Measurements from ENCODE around the gene ZBTB5.

ZBTB5 gene

DNA sequence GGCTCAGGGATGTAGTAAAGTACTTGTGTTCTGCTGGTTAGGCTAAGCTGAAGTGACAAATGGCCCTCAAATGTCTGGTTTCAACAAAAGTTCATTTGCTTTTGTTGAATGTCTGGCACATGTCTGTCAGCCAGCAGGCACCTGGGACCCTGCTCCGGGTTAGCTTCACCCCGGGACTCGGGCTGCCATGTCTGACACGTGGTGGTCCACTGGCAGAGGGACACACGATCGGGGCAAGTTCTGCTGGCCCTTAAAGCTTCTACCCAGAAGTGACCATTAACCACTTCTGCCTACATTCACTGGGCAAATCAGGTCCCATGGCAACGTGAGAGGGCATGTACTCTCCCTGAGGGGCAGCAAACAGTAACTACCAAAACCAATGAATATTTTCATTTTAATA lies 44.3 kb upstream of the ZBTB5 start:
- no peak for DNase-seq
- TF ChIP-seq, protein P1, sequence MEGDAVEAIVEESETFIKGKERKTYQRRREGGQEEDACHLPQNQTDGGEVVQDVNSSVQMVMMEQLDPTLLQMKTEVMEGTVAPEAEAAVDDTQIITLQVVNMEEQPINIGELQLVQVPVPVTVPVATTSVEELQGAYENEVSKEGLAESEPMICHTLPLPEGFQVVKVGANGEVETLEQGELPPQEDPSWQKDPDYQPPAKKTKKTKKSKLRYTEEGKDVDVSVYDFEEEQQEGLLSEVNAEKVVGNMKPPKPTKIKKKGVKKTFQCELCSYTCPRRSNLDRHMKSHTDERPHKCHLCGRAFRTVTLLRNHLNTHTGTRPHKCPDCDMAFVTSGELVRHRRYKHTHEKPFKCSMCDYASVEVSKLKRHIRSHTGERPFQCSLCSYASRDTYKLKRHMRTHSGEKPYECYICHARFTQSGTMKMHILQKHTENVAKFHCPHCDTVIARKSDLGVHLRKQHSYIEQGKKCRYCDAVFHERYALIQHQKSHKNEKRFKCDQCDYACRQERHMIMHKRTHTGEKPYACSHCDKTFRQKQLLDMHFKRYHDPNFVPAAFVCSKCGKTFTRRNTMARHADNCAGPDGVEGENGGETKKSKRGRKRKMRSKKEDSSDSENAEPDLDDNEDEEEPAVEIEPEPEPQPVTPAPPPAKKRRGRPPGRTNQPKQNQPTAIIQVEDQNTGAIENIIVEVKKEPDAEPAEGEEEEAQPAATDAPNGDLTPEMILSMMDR (IDR thresholded peaks at IDR 0.05; ENCODE audit: low read depth, low read length) = no peak
- Histone ChIP-seq H3K4me3 (ENCODE audit: low read depth, low read length) (no peak overlapping the region), H3K4me1 (no peaks in the 10 kb centered on the region), H3K9me3 (no peaks in the 10 kb centered on the region), H3K36me3 (peaks cover 66% of the 10 kb centered on the region), H3K27me3 (no peaks in the 10 kb centered on the region)

DNA sequence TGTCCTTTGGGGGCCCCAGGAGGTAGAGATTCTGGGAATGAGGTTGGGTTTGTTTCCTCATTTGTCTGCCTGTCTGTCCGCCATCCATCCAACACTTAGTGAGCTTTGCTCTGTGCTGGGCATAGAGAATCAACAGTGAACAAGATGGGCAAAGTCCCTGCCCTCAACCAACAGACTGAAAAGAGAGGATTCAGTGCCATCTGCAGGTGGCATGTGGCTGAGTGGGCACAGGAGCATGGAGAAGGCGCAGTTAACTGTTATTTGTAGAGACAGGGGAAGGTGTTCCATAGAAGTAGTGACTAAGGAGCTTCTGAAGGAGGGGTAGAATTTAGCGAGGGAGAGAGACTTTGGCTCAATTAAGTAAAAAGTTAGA lies 43.6 kb upstream of the ZBTB5 start:
- H3K4me1 ChIP-seq = no peaks in the 10 kb centered on the region
- H3K4me3 ChIP-seq (ENCODE audit: low read depth, low read length) = no peak overlapping the region
- peaks cover 65% of the 10 kb centered on the region for H3K36me3 ChIP-seq
- no peaks in the 10 kb centered on the region for H3K9me3 ChIP-seq
- TF ChIP-seq, protein P1 (IDR thresholded peaks at IDR 0.05; ENCODE audit: low read depth, low read length) = no peak
- DNase-seq = no peak
- no peaks in the 10 kb centered on the region for H3K27me3 ChIP-seq

DNA sequence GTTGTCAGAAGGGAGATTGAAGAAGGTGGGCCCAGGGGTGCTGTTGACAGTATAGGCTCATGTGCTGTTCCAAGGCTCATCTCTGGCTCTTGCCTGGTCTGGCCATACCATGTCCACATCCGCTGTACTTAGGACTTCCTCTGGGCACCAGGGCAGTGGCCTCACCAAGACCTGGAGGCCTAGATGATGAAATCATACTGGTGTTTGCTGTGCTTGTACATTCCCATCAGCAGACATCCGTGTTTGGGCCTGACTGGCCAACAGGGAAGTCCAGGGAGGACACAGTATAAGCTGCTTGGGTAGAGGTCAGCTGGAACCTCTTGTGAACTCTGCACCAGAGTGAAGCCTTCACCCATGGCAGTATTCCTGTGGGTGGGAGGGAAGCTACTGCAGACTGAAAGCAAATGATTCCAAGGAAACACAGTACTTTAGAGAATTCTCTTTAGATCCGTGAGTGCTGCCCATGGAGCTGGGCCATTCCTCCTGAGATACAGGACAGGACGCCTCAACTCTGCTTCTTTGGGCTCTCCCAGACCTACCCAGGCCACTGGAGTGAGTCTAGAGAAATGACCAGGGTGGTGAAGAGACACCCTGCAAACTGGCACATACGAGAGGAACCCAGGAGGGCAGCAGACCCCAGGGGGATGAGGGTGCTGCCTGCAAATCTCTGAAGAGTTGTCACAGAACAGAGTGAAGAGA lies 43.0 kb upstream of the ZBTB5 start:
- Histone ChIP-seq H3K36me3 (peaks cover 68% of the 10 kb centered on the region), H3K4me3 (ENCODE audit: low read depth, low read length) (no peak overlapping the region)

DNA sequence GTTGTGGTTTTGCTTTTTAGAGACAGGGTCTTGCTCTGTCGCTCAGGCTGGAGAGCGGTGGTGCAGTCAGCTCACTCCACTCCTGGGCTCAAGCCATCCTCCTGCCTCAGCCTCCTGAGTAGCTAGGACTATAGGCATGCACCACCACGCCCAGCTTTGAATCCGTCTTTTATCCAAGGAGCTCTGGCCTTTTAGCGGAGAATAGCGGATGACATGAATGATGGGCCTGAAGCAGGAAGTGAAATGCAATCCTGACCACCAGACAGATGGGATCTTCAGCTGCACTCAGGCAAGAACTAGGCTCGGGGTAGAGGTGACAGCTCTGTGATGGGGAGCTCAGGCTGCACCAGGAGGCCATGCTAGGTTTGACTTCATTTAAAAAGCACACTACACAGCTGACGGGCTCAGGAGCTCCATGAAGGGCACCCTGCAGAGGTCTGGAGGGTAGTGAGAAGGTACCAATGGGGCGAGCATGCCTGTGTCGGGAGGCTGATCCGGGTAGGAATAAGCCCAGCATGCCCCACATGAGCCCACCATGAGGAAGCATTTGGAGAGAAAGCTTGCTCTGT lies 42.4 kb upstream of the ZBTB5 start:
- TF ChIP-seq, protein P1 (IDR thresholded peaks at IDR 0.05; ENCODE audit: low read depth, low read length) = no peak
- Histone ChIP-seq H3K36me3 (peaks cover 75% of the 10 kb centered on the region), H3K4me3 (ENCODE audit: low read depth, low read length) (no peak overlapping the region), H3K4me1 (no peaks in the 10 kb centered on the region), H3K9me3 (no peaks in the 10 kb centered on the region), H3K27me3 (no peaks in the 10 kb centered on the region)
- no peak for DNase-seq

More for the DNA sequence above, 43.0 kb upstream of the ZBTB5 start:
- H3K9me3 ChIP-seq = no peaks in the 10 kb centered on the region
- H3K4me1 ChIP-seq = no peaks in the 10 kb centered on the region
- TF ChIP-seq, protein P1 (IDR thresholded peaks at IDR 0.05; ENCODE audit: low read depth, low read length) = no peak
- no peaks in the 10 kb centered on the region for H3K27me3 ChIP-seq
- no peak for DNase-seq

DNA sequence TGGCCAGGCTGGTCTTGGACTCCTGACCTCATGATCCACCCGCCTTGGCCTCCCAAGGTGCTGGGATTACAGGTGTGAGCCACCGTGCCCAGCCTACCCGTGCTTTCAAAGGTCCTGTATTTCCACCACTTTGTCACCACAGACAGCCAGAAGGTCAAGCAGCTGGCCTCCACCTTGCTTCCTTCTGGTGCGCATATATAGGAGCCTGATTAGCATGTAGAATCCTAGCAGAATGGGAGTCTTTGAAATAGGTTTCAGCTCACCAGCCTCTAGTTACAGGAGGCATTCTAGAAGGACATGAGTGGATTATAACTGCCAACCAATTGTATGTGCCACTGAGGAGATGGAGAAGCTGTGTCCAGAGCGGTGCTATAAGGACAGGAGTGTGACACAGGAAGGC lies 39.4 kb upstream of the ZBTB5 start:
- Histone ChIP-seq H3K4me3 (ENCODE audit: low read depth, low read length) (no peak overlapping the region), H3K9me3 (no peaks in the 10 kb centered on the region), H3K4me1 (no peaks in the 10 kb centered on the region), H3K36me3 (peaks cover 81% of the 10 kb centered on the region), H3K27me3 (no peaks in the 10 kb centered on the region)
- no peak for DNase-seq
- TF ChIP-seq, protein P1 (IDR thresholded peaks at IDR 0.05; ENCODE audit: low read depth, low read length) = no peak

DNA sequence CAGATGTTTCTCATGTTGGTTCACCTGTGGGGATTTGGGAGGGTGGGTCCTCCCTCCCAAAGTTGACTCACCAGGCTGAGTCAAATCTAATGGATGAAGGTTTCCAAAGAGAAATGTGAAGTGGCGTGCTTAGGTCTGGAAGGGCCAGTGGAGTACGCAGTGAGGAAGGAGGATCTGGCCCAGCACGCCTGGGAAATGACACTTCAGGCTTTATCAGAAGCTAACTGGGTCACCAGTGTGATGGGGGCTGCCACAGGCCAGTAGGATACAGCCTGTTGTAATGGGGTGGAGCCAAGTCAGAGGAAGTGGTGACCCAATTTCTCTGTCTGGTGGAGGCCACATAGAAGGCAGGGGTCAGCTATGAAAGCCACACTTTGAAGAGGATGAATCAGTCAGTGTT lies 38.5 kb upstream of the ZBTB5 start:
- DNase-seq = no peak
- Histone ChIP-seq H3K27me3 (no peaks in the 10 kb centered on the region), H3K9me3 (no peaks in the 10 kb centered on the region), H3K36me3 (peaks cover 80% of the 10 kb centered on the region), H3K4me3 (ENCODE audit: low read depth, low read length) (no peak overlapping the region), H3K4me1 (no peaks in the 10 kb centered on the region)
- TF ChIP-seq, protein P1 (IDR thresholded peaks at IDR 0.05; ENCODE audit: low read depth, low read length) = no peak
